Calu3 (cell line): Measurements from ENCODE around the gene WRNIP1. TPM values are rescaled to one million over a fixed set of nuclear protein-coding genes. Genes with fewer than 3 reads are reported as not detected.

Experiments
- BruUV-seq: library from RNA; stranded (reverse); fragments of 400-500 nt; replicated peaks from 2 replicates; lab custom pipeline; 2021; lab: Mats Ljungman, UMichigan
- CTCF ChIA-PET: fragments of 300-600 bp; sonication (Branson Sonifier 250); formaldehyde crosslinking; loops from one replicate; lab custom pipeline; 2022; ENCODE audit warnings: antibody characterized with exemption; lab: Charles Lee
- DNase-seq: peaks from one replicate; pipeline ENCODE4 v3.0.0; 2022
- H3K27ac Mint-ChIP-seq: one replicate; pipeline ENCODE4 v1.8.0; 2022; ENCODE audit warnings: mixed read lengths; ENCODE audit not compliant: unreplicated experiment
- H3K27me3 Mint-ChIP-seq: one replicate; pipeline ENCODE4 v1.8.0; 2022; ENCODE audit warnings: mixed read lengths; ENCODE audit not compliant: unreplicated experiment
- H3K36me3 Mint-ChIP-seq: one replicate; pipeline ENCODE4 v1.8.0; 2022; ENCODE audit warnings: mild to moderate bottlenecking, moderate library complexity, mixed read lengths; ENCODE audit not compliant: insufficient read depth, unreplicated experiment
- H3K4me1 Mint-ChIP-seq: one replicate; pipeline ENCODE4 v1.8.0; 2022; ENCODE audit warnings: mild to moderate bottlenecking, low read depth, mixed read lengths; ENCODE audit not compliant: unreplicated experiment
- H3K4me3 Mint-ChIP-seq: one replicate; pipeline ENCODE4 v1.8.0; 2022; ENCODE audit warnings: mild to moderate bottlenecking, low read depth, moderate library complexity, mixed read lengths; ENCODE audit not compliant: unreplicated experiment
- H3K9me3 Mint-ChIP-seq: one replicate; pipeline ENCODE4 v1.8.0; 2022; ENCODE audit warnings: low read depth, mixed read lengths; ENCODE audit not compliant: unreplicated experiment
- CTCF ChIP-seq: fragments of 200-600 bp; IDR thresholded peaks from one replicate; pipeline ENCODE4 v1.8.0; 2022; ENCODE audit warnings: antibody characterized with exemption; ENCODE audit not compliant: unreplicated experiment
- intact Hi-C: fragments of 100-400 bp; cut with micrococcal nuclease; formaldehyde crosslinking; loops from one replicate; pipeline ENCODE4 v1.10.0; 2022; ENCODE audit not compliant: unreplicated experiment
- total RNA-seq: library from RNA; stranded (reverse); gene quantifications from 2 replicates; pipeline ENCODE4 v1.2.3, GENCODE V29; 2022

The WRNIP1 gene
- total RNA-seq, 1 experiment from 2014 or later = 41.4 TPM

GRCh38 chr6:2796861-2797260 lies 31.7 kb downstream of the WRNIP1 start:
- no peak for TF ChIP-seq CTCF
- no peaks in the 10 kb centered on the region for H3K27me3 Mint-ChIP-seq
- no peak for DNase-seq
- H3K4me1 Mint-ChIP-seq = no peaks in the 10 kb centered on the region
- intact Hi-C loops = no loop called here
- peaks cover 5% of the 10 kb centered on the region for H3K36me3 Mint-ChIP-seq
- H3K27ac Mint-ChIP-seq = no peak overlapping the region
- no peak overlapping the region for H3K4me3 Mint-ChIP-seq
- H3K9me3 Mint-ChIP-seq = no peaks in the 10 kb centered on the region
- BruUV-seq = no TSS peak
- CTCF ChIA-PET = no interaction called here

GRCh38 chr6:2797564-2798031 lies 32.4 kb downstream of the WRNIP1 start:
- BruUV-seq = no TSS peak
- Mint-ChIP-seq H3K27ac (no peak overlapping the region), H3K9me3 (no peaks in the 10 kb centered on the region), H3K36me3 (peaks cover 5% of the 10 kb centered on the region), H3K4me1 (no peaks in the 10 kb centered on the region), H3K4me3 (no peak overlapping the region), H3K27me3 (no peaks in the 10 kb centered on the region)
- DNase-seq = no peak
- intact Hi-C loops = no loop called here
- CTCF ChIA-PET = interaction anchor here (0.6 kb wide), 1 partner anchor 57 kb away, joined by 4 read pairs; no protein-coding TSS in a partner anchor
- no peak for TF ChIP-seq CTCF

GRCh38 chr6:2798586-2799134 lies 33.5 kb downstream of the WRNIP1 start:
- no peaks in the 10 kb centered on the region for H3K9me3 Mint-ChIP-seq
- intact Hi-C loops = no loop called here
- no peak for TF ChIP-seq CTCF
- no TSS peak for BruUV-seq
- peaks cover 5% of the 10 kb centered on the region for H3K36me3 Mint-ChIP-seq
- no peak overlapping the region for H3K27ac Mint-ChIP-seq
- no peak for DNase-seq
- no peaks in the 10 kb centered on the region for H3K4me1 Mint-ChIP-seq
- no peaks in the 10 kb centered on the region for H3K27me3 Mint-ChIP-seq
- no peak overlapping the region for H3K4me3 Mint-ChIP-seq
- CTCF ChIA-PET = no interaction called here

GRCh38 chr6:2799936-2800527 lies 34.8 kb downstream of the WRNIP1 start:
- Mint-ChIP-seq H3K27me3 (no peaks in the 10 kb centered on the region), H3K36me3 (no peaks in the 10 kb centered on the region), H3K27ac (no peak overlapping the region), H3K9me3 (no peaks in the 10 kb centered on the region), H3K4me1 (no peaks in the 10 kb centered on the region), H3K4me3 (no peak overlapping the region)
- no peak for TF ChIP-seq CTCF
- CTCF ChIA-PET = no interaction called here
- no TSS peak for BruUV-seq
- DNase-seq = no peak
- intact Hi-C loops = no loop called here
